K562 (cell line): ENCODE measurements around the gene TRIM40. TPM values are rescaled to one million over a fixed set of nuclear protein-coding genes. Genes with fewer than 3 reads are reported as not detected.

Experiments used
- BRD9 ChIP-seq: fragments of 450-650 bp; IDR thresholded peaks from 2 replicates; pipeline ENCODE4 v1.6.1; 2018; ENCODE audit warnings: low read depth; ENCODE audit not compliant: partially characterized antibody
- BRF2 ChIP-seq: IDR thresholded peaks from 3 replicates; pipeline ENCODE4 v1.6.1; 2011; ENCODE audit warnings: borderline replicate concordance, mild to moderate bottlenecking; ENCODE audit not compliant: insufficient read length, insufficient read depth
- CTCF ChIP-seq, 3 experiments: IDR thresholded peaks in 2 of 3; conservative IDR thresholded peaks in 1 of 3; 2 replicates each; pipeline ENCODE4 v1.5.1; 2011 to 2012; ENCODE audit warnings: low read length in 3 of 3, mild to moderate bottlenecking in 3 of 3, control low read depth in 2 of 3, improper control_type of control experiment in 1 of 3, inconsistent platforms in 1 of 3, low read depth in 1 of 3, mixed read lengths in 1 of 3, moderate library complexity in 1 of 3; ENCODE audit not compliant: insufficient read depth in 2 of 3
- CXXC5 ChIP-seq: fragments of 250-450 bp; sonication (Bioruptor Pico); IDR thresholded peaks from 2 replicates; pipeline ENCODE4 v1.8.0; 2022; ENCODE audit warnings: inconsistent platforms, mild to moderate bottlenecking, moderate library complexity
- HMG20A ChIP-seq: fragments of 450-650 bp; formaldehyde crosslinking; conservative IDR thresholded peaks from 2 replicates; pipeline ENCODE4 v1.4.0; 2020; ENCODE audit warnings: mild to moderate bottlenecking, mixed read lengths
- LARP7 ChIP-seq: fragments of 450-650 bp; IDR thresholded peaks from 2 replicates; pipeline ENCODE4 v1.6.1; 2016
- MGA ChIP-seq: fragments of 450-650 bp; IDR thresholded peaks from 2 replicates; pipeline ENCODE4 v1.6.1; 2016; ENCODE audit warnings: mild to moderate bottlenecking, moderate library complexity
- RBM14 ChIP-seq: fragments of 200-400 bp; formaldehyde crosslinking; IDR thresholded peaks from 2 replicates; pipeline ENCODE4 v1.6.1; 2018; ENCODE audit warnings: low read depth, mild to moderate bottlenecking, low read length, moderate library complexity, borderline replicate concordance; ENCODE audit not compliant: insufficient read depth
- SNRNP70 ChIP-seq: fragments of 200-400 bp; formaldehyde crosslinking; optimal IDR thresholded peaks from 2 replicates; pipeline ENCODE3; 2017; ENCODE audit warnings: low read depth, low read length
- YY1 ChIP-seq, 3 experiments: IDR thresholded peaks; 2 replicates each; pipeline ENCODE4 v1.6.1; 2011; ENCODE audit warnings: low read length in 2 of 3, mild to moderate bottlenecking in 2 of 3, moderate library complexity in 2 of 3, borderline replicate concordance in 1 of 3, control low read depth in 1 of 3, low read depth in 1 of 3; ENCODE audit not compliant: insufficient read depth in 3 of 3, insufficient replicate concordance in 2 of 3, control insufficient read depth in 1 of 3, insufficient read length in 1 of 3; ENCODE audit errors: extremely low read depth in 1 of 3
- polyA plus RNA-seq, 8 experiments: library from polyadenylated mRNA; depleted of rRNA in 4 of 8; stranded (reverse) in 5 of 8; unstranded in 3 of 8; fragments of >200 nt; fragmentation: Nextera tagmentation in 2 of 8; fragmentation: Illumina TruSeq in 1 of 8; extraction: Ambion mirVana in 2 of 8; extraction: Trizol in 1 of 8; gene quantifications; 2 replicates each; pipeline versions ENCODE4 v1.2.1 to v1.2.3, GENCODE V29; 2011 to 2014; ENCODE audit warnings: inconsistent platforms in 1 of 8, missing spikeins in 1 of 8
- total RNA-seq, 7 experiments: library from RNA; depleted of rRNA in 6 of 7; stranded (reverse); fragments of >200 nt in 6 of 7; fragmentation: Illumina TruSeq in 2 of 7; extraction: Trizol in 2 of 7; gene quantifications; 2 replicates each; pipeline versions ENCODE4 v1.2.1 to v1.2.3, GENCODE V29; 2011 to 2021; ENCODE audit warnings: low replicate concordance in 1 of 7

The TRIM40 gene
- total and polyA plus RNA-seq, 9 of the 15 experiments (the other 6 are each of a cell fraction or from before 2014, with no cell fraction given), result 0.04 to 0.08 TPM; not detected in 7

- TF ChIP-seq MGA, result 0 out of 2 replicates have a peak, but pooled peaks have one; percentile 24
- peak in 2 of 3 experiments; percentile 14 to 44 for TF ChIP-seq YY1 (IDR thresholded peaks at IDR 0.05; ENCODE audit: borderline replicate concordance in 1 of 3, control insufficient read depth in 1 of 3, extremely low read depth in 1 of 3, insufficient read depth in 3 of 3, insufficient read length in 1 of 3, insufficient replicate concordance in 2 of 3, low read depth in 1 of 3, low read length in 2 of 3)
- TF ChIP-seq BRF2, result no peak
- no peak for TF ChIP-seq LARP7
- peak; percentile 45 for TF ChIP-seq CXXC5 (CRISPR knock-in tag)
- peak; percentile 21 for TF ChIP-seq BRD9
- TF ChIP-seq CTCF (IDR thresholded peaks at IDR 0.05 in 2 of 3, conservative IDR thresholded peaks at IDR 0.05 in 1 of 3; ENCODE audit: insufficient read depth in 2 of 3, low read depth in 1 of 3, low read length in 3 of 3), result peak; percentile 96 to 98 (median 98)
- TF ChIP-seq HMG20A, result no peak
- TF ChIP-seq SNRNP70, result no peak
- TF ChIP-seq RBM14, result no peak
Measured at GRCh38 chr6:30102970-30103871, 32.7 kb upstream of the TRIM40 start (continued).
